Globus pallidus (tissue), 1 donor: Measurements from ENCODE around the gene TMPRSS11E.
"Not testable (repeated sequence)": the region's sequence is repeated elsewhere in the genome, so short reads cannot be mapped to it uniquely, and the experiment has no call there.

Experiments
- DNase-seq: peaks from one replicate; pipeline ENCODE4 v3.0.0-alpha.2; 2015; ENCODE audit warnings: low spot score

Gene TMPRSS11E, protein sequence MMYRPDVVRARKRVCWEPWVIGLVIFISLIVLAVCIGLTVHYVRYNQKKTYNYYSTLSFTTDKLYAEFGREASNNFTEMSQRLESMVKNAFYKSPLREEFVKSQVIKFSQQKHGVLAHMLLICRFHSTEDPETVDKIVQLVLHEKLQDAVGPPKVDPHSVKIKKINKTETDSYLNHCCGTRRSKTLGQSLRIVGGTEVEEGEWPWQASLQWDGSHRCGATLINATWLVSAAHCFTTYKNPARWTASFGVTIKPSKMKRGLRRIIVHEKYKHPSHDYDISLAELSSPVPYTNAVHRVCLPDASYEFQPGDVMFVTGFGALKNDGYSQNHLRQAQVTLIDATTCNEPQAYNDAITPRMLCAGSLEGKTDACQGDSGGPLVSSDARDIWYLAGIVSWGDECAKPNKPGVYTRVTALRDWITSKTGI

DNA sequence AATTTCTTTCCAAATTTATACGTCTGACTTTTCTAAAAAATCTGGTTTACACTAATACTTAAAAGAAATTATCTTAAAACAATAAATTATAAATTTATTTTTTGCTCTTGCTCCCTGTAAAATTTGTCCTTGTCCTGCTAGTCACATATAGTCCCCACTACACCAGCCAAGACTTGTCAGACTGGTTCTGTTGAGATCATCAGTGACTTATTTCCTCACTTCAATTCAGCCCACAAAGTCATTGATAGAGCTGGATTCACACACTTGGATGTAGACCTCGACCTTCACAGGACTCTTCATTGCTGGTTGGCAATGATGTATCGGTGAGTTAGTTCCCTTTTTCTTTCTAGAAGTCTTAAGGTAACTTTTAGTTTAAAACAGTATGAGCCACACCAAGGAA lies at the start of gene TMPRSS11E:
Gene TMPRSS11E (plus strand): TSS at position 263 of the 400 bp plus-strand sequence. CDS start 50 bp downstream, at position 313.
- no peak for DNase-seq

DNA sequence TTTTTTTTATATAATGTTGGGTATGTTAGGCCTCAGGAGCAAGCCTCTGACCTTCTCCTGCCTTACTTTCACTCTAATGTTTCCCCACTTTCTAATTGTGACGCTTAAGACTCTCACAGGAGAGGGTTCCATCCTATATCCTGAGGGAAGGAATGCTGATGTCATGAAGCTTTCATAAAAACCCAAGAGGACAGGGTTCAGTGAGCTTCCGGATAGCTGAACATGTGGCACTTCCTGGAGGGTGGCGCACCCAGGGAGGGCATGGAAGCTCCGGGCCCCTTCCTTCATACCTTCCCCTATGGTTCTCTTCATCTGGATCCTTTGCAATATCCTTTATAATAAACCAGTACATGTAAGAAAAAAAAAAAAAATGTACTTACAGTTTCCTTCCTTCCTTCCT lies 48.0 kb upstream of the TMPRSS11E start:
- no peak for DNase-seq

DNA sequence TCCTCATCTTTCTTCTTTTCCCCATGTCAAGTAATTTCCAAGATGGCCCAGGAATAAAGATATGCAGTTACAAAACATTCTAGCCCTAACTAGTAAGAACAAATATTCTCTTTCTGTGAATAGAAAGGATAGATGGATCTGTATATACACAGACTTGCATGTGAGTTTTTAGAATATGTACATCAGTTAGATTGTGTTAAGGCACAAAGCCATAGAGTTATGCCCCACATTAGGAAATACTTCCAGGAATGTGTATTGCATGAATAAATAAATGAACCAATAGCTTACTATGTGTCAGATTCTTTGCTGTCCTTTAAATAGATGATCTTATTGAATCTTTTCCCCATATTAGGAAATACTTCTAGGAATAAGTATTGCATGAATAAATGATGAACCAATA lies 46.0 kb upstream of the TMPRSS11E start:
- DNase-seq, result no peak

DNA sequence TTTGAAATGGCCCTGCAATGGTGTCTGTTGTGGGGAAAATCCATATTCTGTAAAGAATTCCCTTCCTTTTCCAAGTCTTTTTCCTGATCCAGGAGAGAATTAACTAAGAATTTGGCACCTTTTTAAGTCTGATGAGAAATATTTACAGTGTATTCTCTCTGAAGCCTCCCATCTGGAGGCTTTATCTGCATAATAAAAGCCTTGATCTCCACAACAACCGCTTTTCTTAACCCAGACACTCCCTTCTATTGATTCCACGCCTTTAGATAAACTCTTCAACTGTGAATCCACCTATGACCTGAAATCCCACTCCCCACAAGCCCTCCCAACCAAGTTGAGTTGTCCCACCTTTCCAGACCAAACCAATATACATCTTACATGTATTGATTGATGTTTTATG lies 43.1 kb upstream of the TMPRSS11E start:
- DNase-seq, result no peak

DNA sequence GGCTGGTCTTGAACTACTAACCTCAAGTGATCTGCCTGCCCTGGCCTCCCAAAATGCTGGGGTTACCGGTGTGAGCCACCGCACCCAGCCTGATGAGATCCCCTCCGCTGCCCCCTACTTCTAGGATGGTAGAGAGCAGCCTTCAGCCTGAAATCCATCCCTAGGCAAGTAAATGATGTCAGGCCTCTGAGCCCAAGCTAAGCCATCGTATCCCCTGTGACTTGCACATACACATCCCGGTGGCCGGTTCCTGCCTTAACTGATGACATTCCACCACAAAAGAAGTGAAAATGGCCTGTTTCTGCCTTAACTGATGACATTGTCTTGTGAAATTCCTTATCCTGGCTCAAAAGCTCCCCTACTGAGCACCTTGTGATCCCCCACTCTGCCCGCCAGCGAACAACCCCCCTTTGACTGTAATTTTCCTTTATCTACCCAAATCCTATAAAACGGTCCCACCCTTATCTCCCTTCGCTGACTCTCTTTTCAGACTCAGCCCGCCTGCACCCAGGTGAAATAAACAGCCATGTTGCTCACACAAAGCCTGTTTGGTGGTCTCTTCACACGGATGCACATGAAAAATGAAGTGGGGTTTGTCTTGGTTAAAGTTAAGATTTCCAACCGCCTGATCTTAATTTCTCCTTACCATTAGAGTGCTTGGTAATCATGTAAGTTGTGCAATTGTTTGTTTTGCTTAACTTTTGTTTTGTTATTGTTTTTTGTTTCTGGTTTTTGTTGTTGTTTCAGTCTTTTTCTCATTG lies 41.4 kb upstream of the TMPRSS11E start:
- DNase-seq, result not testable (repeated sequence)

DNA sequence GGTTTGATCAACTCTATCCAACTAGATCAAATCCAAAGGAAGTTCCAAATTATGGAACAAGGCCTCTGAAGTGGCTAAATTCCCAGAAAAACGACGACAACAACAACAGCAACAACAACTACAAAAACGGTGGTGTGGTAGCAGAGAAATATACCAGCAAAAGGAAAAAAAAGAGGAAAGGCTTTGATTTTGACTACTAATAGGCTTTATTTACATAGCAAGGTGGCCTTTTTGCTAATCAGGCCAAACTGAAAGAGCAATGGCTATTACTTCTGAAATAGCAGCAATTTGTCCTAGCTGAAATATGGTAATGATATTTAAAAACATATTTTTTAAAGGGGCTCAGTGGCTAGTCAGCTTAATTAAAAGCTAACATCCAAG lies 40.8 kb upstream of the TMPRSS11E start:
- no peak for DNase-seq

DNA sequence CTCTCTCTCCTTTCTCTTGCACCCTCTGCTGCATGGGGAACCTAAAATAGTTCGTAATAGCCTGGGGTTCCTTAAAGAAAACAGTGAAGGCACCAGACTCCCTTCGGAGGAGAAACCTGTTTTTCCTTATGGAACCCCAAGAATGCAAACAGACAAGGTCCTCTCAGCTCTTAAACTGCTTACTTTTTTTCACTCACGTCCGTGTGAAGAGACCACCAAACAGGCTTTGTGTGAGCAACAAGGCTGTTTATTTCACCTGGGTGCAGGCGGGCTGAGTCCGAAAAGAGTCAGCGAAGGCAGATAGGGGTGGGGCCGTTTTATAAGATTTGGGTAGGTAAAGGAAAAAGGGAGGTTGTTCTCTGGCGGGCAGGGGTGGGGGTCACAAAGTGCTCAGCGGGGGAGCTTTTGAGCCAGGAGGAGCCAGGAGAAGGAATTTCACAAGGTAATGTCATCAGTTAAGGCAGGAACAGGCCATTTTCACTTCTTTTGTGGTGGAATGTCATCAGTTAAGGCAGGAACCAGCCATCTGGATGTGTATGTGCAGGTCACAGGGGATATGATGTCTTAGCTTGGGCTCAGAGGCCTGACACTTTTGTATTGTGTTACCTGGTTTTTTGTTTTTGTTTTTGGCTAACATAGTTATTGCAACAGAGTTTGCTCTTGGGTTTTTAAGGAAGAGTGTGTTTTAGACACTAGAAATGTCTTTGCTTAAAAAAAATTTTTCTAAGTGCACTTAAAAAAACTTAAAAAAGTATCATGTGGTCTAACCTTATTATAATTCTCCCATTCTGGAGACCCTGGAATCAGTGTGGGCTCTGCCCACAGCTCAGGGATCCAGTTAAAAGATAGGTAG lies 40.0 kb upstream of the TMPRSS11E start:
- not testable (repeated sequence) for DNase-seq

DNA sequence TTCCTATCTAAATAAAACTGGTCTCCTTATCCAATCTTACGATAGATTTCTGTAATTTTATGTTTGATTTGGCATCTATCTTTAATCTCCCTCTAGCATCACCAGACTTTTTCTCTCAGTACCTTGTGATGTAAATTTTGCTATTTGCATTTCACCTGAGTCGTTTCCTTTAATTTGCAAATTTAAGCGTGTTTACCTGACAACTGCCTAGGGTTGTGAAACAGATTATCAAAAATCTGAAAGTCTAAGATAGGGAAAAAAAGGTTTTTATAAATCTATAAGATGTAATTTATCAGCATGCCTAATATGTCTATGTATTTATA lies 39.4 kb upstream of the TMPRSS11E start:
- DNase-seq, result no peak

DNA sequence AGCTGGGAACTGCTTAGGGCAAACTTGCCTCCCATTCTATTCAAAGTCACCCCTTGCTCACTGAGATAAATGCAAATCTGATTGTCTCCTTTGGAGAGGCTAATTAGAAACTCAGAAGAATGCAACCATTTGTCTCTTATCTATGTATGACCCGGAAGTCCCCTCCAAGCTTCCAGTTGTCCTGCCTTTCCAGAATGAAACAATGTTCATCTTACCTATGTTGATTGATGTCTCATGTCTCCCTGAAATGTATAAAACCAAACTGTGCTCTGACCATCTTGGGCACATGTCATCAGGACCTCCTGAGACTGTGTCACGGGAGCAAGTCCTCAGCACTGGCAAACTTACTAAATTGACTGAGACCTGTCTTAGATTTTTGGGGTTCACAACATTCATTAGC lies 37.1 kb upstream of the TMPRSS11E start:
- DNase-seq, result no peak

DNA sequence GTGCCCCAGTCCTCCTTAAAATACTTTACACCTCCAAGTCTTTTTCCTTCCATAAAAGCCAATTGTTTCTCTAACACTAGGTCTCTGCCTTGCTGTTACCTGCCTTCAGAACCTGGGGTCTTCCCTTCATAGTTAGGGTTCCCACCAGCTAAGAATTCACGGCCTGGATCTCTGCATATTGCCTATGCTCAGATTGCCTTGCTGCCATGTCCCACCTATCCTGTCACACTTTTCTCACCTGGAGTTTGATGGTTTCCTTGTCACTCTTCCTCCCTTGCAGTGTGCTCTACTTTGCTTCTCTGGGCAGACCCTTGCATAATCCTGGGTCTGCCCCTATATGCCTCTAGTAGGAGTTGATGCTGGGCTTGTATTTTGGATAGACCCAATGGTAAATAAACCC lies 36.6 kb upstream of the TMPRSS11E start:
- DNase-seq, result no peak

DNA sequence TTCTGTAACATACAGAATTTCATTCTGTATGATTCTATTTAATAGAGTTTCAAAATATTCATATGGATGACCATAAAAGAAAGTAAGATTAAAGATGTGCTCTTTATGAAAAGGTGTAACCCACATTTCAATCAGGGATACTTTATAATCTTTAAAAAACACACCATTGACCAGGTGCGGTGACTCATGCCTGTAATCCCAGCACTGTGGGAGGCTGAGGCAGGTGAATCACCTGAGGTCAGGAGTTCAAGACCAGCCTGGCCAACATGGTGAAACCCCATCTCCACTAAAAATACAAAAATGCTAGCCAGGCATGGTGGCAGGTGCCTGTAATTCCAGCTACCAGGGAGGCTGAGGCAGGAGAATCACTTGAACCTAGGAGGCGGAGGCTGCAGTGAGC lies 35.2 kb upstream of the TMPRSS11E start:
- DNase-seq, result not testable (repeated sequence)

DNA sequence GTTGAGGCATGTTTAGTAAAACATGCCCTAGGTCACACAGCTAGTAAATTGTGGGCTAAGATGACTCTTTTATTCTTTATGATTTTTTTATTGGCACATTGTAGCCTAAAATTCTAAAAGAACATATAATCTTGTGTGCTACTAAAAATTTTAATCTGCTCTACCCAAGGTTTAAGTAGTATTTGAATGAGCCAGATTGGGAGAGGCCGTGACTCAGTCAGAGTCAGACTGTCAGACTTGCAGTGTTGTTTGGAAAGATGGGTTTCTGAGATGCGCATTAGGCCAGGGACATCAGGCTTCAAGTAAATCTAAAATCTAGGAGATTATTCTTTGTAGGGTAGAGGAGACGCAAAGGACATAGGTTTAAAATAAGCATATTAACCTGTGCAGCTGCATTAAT lies 30.7 kb upstream of the TMPRSS11E start:
- no peak for DNase-seq

DNA sequence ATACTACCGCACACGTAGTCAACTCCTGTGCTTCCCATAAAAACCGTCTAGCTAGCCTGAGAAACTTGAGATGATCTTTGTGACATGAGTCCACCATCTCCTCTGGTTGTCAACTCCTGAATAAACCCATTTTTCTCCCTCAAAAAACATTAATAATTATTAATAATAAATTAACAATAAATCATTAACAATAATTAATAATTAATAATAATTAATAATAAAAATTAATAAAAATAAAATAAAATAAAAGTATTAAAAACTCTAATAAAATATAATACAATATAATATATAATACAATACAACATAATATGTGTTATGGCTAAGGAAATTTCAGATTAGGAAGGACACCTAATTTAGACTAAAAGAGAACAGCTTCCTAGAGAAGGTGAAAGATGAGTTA lies 20.7 kb upstream of the TMPRSS11E start:
- no peak for DNase-seq

DNA sequence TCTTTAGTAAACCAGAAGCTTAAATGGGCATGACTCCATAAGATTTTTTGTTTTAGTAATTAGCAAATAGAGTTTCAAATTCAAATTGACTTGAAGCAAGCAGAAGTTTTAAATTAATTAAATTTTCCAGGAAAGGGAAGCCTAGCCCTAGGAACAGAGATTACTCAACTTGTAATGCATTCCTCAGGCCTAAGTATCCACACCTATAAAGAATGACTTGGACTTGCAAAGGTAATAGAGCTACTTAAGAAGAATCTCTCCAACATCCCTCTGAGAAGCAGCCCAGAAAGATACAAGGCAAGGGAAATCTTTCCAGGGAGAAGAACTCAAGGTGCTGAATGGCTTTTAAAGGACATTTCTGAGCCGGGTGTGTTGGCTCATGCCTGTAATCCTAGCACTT lies 16.9 kb upstream of the TMPRSS11E start:
- DNase-seq, result no peak

DNA sequence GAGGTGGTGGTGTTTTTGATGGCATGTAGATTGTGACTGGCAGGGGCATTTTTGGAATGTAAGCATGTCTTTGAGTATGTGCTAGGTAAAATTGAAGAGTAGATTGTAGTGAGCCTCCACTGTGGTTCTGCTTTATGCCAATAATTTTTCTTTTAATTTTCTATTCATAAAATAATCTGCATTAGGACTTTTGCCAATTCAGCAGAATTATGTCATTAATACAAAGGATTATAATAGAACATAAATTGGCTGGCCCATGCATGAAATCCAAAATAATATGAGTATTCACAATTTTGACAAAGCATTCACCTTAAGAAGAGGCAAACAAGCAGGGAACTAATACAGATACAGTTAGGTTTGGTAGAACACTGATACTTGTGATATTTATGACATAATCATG lies 14.9 kb upstream of the TMPRSS11E start:
- DNase-seq, result no peak

DNA sequence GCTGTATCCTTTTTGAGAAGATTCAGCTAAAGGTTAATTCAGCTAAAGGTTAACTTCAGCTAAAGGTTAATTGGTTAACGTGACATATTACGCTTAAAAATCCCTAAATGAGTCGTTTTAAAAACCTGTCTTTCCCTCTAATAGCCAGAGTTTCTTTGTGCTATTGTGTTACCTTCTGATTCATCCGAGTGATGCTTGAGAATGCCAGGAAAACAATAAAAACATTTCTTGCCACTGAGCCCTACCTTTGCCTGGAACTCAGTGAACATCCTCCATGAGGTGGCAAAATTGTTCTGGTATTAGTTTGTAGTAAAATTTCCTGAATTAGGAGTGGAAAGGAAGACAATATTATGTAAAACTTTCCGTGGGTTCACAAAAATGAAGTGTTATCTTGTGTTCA lies 13.7 kb upstream of the TMPRSS11E start:
- DNase-seq, result no peak

DNA sequence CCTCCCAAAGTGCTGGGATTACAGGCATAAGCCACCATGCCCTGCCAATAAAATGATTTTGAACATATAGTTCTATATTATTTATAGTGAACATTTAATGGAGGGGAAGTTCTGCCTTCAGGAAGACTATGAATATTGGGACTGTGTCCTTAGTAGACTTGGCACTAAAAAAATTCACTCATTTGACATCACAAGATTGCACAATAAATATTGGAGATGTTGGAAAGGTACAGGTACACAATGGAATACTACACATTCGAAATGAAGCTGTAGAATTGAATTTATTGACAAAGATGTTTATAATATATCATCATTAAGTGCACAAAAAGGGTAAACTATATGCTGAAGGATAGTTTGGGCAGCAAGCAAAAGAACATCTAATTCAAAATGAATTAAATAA lies 13.0 kb upstream of the TMPRSS11E start:
- DNase-seq, result no peak

DNA sequence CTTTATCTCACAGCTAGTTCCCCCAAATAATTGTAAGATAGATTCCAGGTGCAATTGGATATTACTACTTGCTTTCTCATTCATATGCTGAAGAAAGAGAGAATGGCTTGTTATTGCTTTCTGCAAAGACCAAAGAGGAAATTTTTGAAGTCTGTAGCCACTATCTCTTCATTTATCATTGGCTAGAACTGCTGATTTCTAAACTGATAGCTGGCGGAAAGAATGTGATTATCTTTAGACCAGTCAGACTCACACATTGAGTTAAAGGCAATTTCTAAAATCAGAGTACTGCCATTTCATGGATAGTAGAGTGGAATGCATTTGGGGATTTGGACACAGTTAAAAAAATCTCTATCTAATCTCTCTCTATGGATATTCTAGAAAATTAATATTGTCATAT lies 12.4 kb upstream of the TMPRSS11E start:
- DNase-seq, result no peak

DNA sequence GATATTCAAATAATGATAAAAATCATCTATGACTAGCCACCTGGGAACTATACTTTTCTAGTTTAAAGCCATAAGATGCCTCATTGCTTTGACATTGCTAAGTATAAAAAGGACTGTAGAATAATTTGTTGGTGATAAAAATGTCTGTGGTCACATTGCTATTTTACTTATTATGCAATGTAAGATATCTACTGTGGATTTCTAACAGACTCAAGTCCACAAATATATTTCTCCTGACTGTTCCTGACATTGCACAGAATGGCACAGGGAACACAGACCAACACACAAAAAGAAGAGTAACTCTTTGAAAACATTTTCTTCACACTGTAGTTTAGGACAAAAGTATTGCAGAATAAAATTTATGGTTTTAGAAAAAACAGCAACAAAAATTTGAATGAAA lies 2.2 kb upstream of the TMPRSS11E start:
- DNase-seq, result no peak

DNA sequence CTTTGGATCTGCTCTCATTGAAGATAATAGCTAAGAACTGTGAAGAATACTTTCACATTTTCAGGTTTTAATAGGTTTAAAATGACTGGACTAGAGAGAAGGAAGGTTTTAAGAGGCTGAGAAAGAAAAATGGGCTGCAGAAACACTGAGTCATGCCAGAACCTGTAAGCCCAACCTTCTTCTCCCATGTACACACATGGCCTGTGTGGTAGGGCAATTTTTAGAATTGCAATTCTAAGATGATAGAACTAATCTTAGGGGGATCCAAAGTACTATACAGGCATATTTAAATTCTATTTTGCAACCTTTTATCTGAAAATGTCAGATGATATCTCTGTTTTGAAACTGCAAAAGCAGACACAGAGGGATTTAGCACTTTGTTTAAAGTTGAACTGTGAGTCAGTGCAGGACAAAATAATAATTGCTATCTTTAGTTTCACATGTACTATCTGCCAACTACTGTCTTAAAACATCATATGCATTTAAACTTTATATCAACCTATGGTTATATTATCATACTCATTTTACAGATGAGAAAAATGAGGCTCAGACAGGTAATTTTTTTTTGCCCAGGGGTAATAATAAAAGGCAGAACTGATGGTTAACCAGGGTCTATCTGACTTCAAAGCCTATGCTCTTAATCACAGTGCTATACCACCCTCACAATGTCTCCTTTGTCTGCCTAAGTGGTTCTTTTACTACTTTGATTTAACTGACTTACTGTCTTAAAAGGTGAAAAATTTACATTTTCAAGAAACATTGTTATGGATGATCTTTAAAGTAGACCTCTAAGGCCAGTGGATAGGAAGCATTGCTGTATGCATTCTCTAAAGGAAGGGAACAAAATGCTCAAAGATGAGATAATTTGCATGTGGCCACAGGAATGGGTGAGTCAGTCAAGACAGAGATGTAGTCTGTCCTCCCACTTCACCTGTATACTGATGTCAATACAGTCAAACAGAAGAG lies 4.3 kb downstream of the TMPRSS11E start:
- DNase-seq, result no peak

DNA sequence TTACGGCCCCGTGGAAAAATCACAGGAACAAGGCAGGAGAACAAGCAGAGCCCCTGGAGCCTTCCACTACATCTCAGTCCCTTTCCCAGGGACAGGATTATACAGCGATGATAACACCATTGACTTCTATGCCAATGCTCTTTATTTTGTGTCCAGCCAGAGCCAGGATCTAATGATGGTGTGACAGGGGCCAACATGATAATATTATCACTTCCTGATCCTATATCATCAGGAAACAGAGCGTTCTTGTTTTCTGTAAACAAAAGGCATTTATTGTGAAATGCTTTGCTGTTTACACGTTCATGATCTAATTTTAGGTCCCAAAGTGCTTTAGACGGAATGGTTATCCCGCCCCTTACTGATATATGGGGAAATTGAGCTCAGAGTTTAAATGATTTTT lies 12.8 kb downstream of the TMPRSS11E start:
- no peak for DNase-seq

DNA sequence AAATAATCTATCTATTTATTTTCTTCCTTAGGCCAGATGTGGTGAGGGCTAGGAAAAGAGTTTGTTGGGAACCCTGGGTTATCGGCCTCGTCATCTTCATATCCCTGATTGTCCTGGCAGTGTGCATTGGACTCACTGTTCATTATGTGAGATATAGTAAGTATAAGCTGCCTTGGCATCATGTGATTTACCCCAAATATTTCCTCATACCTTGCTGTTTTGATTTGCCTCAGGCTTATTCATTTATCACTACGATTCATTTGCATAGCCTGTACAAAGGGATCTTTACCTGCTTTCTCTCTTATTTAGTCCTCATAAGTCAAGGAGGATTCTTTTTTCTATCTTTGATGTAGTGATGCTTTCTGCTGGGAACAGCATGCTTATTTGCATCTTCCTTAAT lies 14.5 kb downstream of the TMPRSS11E start:
- no peak for DNase-seq
